SK-N-SH (cell line): Measurements from ENCODE around the gene LAMB1. TPM values are rescaled to one million over a fixed set of nuclear protein-coding genes. Genes with fewer than 3 reads are reported as not detected.

Experiments
- CTCF ChIA-PET: fragments of 300-600, 350-600 bp; formaldehyde crosslinking; extraction: SDS; loops from one replicate; lab custom pipeline; 2021; lab: Yijun Ruan, JAX
- POLR2A ChIA-PET: fragments of 350-600 bp; sonication (Branson Sonifier 250); formaldehyde crosslinking; extraction: SDS; loops from one replicate; lab custom pipeline; 2020; ENCODE audit warnings: antibody characterized with exemption, inconsistent platforms; lab: Yijun Ruan, JAX
- DNase-seq: peaks from one replicate; pipeline ENCODE4 v3.0.0; 2012
- H2AFZ ChIP-seq: fragments of 200-600 bp; sonication (generic); 2 replicates; pipeline ENCODE4 v1.8.1; 2016; ENCODE audit warnings: antibody characterized with exemption, mild to moderate bottlenecking, low read depth
- H3F3A ChIP-seq: fragments of 200-600 bp; sonication (generic); replicated peaks from 2 replicates; pipeline ENCODE3; 2016; ENCODE audit warnings: antibody characterized with exemption, mild to moderate bottlenecking; ENCODE audit not compliant: insufficient read depth
- H3K27ac ChIP-seq, 2 experiments: fragments of 200-500 bp in 1 of 2; fragments of 200-600 bp in 1 of 2; sonication (Bioruptor generic) in 1 of 2; sonication (generic), shearing (Covaris generic) in 1 of 2; 2 replicates each; pipeline versions ENCODE4 v1.5.1 to v1.6.1; 2014 to 2016; ENCODE audit warnings: low read depth in 2 of 2, inconsistent platforms in 1 of 2, low read length in 1 of 2, mild to moderate bottlenecking in 1 of 2, mixed read lengths in 1 of 2
- H3K27me3 ChIP-seq: fragments of 200-600 bp; sonication (generic), shearing (Covaris generic); 2 replicates; pipeline ENCODE4 v1.6.1; 2016; ENCODE audit warnings: mixed run types; ENCODE audit not compliant: insufficient read depth
- H3K36me3 ChIP-seq, 2 experiments: fragments of 200-500 bp in 1 of 2; fragments of 200-600 bp in 1 of 2; sonication (Bioruptor generic) in 1 of 2; sonication (generic) in 1 of 2; replicated peaks in 1 of 2; 2 replicates each; pipeline versions ENCODE3 to v1.5.1; 2014 to 2016; ENCODE audit warnings: low read length in 1 of 2, mild to moderate bottlenecking in 1 of 2; ENCODE audit not compliant: insufficient read depth in 2 of 2, control insufficient read depth in 1 of 2
- H3K4me1 ChIP-seq, 2 experiments: fragments of 200-500 bp in 1 of 2; fragments of 200-600 bp in 1 of 2; sonication (Bioruptor generic) in 1 of 2; sonication (generic), shearing (Covaris generic) in 1 of 2; 2 replicates each; pipeline versions ENCODE4 v1.5.1 to v1.6.1; 2014 to 2016; ENCODE audit warnings: low read depth in 1 of 2, low read length in 1 of 2, mixed run types in 1 of 2; ENCODE audit not compliant: insufficient read depth in 2 of 2, control insufficient read depth in 1 of 2
- H3K4me2 ChIP-seq: fragments of 200-600 bp; sonication (generic), shearing (Covaris generic); 2 replicates; pipeline ENCODE4 v1.6.1; 2017; ENCODE audit warnings: mixed run types
- H3K4me3 ChIP-seq, 2 experiments: fragments of 200-500 bp in 1 of 2; fragments of 200-600 bp in 1 of 2; sonication (Bioruptor generic) in 1 of 2; sonication (generic), shearing (Covaris generic) in 1 of 2; 2 replicates each; pipeline versions ENCODE4 v1.5.1 to v1.8.1; 2014 to 2016; ENCODE audit warnings: low read depth in 2 of 2, inconsistent platforms in 1 of 2, low read length in 1 of 2, mild to moderate bottlenecking in 1 of 2, mixed read lengths in 1 of 2, moderate library complexity in 1 of 2
- H3K79me2 ChIP-seq: fragments of 200-600 bp; sonication (generic); 2 replicates; pipeline ENCODE4 v1.8.1; 2017; ENCODE audit warnings: mild to moderate bottlenecking; ENCODE audit not compliant: insufficient read depth
- H3K9ac ChIP-seq: fragments of 200-600 bp; sonication (generic); 2 replicates; pipeline ENCODE4 v1.6.1; 2017; ENCODE audit warnings: mixed run types
- H3K9me2 ChIP-seq: fragments of 200-600 bp; sonication (generic); 2 replicates; pipeline ENCODE4 v1.6.1; 2017; ENCODE audit warnings: mixed run types
- H3K9me3 ChIP-seq: fragments of 200-600 bp; sonication (generic); 2 replicates; pipeline ENCODE4 v1.6.1; 2017; ENCODE audit warnings: mixed run types, mild to moderate bottlenecking, moderate library complexity
- H4K20me1 ChIP-seq: fragments of 200-600 bp; sonication (generic); 2 replicates; pipeline ENCODE4 v1.6.1; 2017; ENCODE audit warnings: mild to moderate bottlenecking, mixed run types; ENCODE audit not compliant: insufficient read depth
- CHD2 ChIP-seq: fragments of 150-350 bp; IDR thresholded peaks from 2 replicates; pipeline ENCODE4 v1.6.1; 2018; ENCODE audit warnings: low read length; ENCODE audit not compliant: partially characterized antibody
- ELF1 ChIP-seq: IDR thresholded peaks from 2 replicates; pipeline ENCODE4 v1.4.0; 2012
- FOSL2 ChIP-seq: IDR thresholded peaks from 2 replicates; pipeline ENCODE4 v1.4.0; 2012; ENCODE audit warnings: low read depth, mild to moderate bottlenecking, moderate library complexity, borderline replicate concordance
- FOXM1 ChIP-seq: IDR thresholded peaks from 2 replicates; pipeline ENCODE4 v1.4.0; 2012; ENCODE audit warnings: low read depth, mild to moderate bottlenecking
- GABPA ChIP-seq: IDR thresholded peaks from 2 replicates; pipeline ENCODE4 v1.4.0; 2012; ENCODE audit warnings: low read depth, mild to moderate bottlenecking
- IRF3 ChIP-seq: fragments of 150-350 bp; IDR thresholded peaks from 2 replicates; pipeline ENCODE4 v1.6.1; 2016; ENCODE audit warnings: mild to moderate bottlenecking, low read depth, low read length
- JUND ChIP-seq: IDR thresholded peaks from 2 replicates; pipeline ENCODE4 v1.4.0; 2012
- MEF2A ChIP-seq: IDR thresholded peaks from 2 replicates; pipeline ENCODE4 v1.4.0; 2012; ENCODE audit warnings: low read depth, borderline replicate concordance
- MXI1 ChIP-seq: IDR thresholded peaks from 2 replicates; pipeline ENCODE4 v1.6.1; 2012; ENCODE audit warnings: mild to moderate bottlenecking, low read depth, low read length, improper control_type of control experiment
- NFIC ChIP-seq: IDR thresholded peaks from 2 replicates; pipeline ENCODE4 v1.4.0; 2012; ENCODE audit warnings: borderline replicate concordance
- POLR2AphosphoS5 ChIP-seq: IDR thresholded peaks from 2 replicates; pipeline ENCODE4 v1.6.1; 2012; ENCODE audit warnings: low read depth, low read length
- RCOR1 ChIP-seq: fragments of 150-350 bp; IDR thresholded peaks from 2 replicates; pipeline ENCODE4 v1.6.1; 2017; ENCODE audit warnings: antibody characterized with exemption, low read length
- SMC3 ChIP-seq: IDR thresholded peaks from 2 replicates; pipeline ENCODE4 v1.6.1; 2012; ENCODE audit warnings: low read depth, low read length, improper control_type of control experiment
- TAF1 ChIP-seq: IDR thresholded peaks from 2 replicates; pipeline ENCODE4 v1.6.1; 2012; ENCODE audit warnings: low read depth, mild to moderate bottlenecking, low read length, moderate library complexity, borderline replicate concordance
- TEAD4 ChIP-seq: IDR thresholded peaks from 2 replicates; pipeline ENCODE4 v1.4.0; 2012; ENCODE audit warnings: mild to moderate bottlenecking, borderline replicate concordance; ENCODE audit not compliant: insufficient read depth
- USF1 ChIP-seq: IDR thresholded peaks from 2 replicates; pipeline ENCODE4 v1.4.0; 2012; ENCODE audit warnings: low read depth, borderline replicate concordance
- WGBS: methylation state at CpG from one replicate; pipeline ENCODE4 v1.1.6; 2017; ENCODE audit warnings: low lambda C conversion rate; 5-methylcytosine and 5-hydroxymethylcytosine counted together
- polyA plus RNA-seq, 3 experiments: library from polyadenylated mRNA; depleted of rRNA; stranded (reverse); fragments of >200 nt; gene quantifications; 2 replicates each; pipeline ENCODE4 v1.2.3, GENCODE V29; 2012

The LAMB1 gene
- polyA plus RNA-seq, 1 of the 3 experiments (the other 2 are of a cell fraction) = 435 TPM

GRCh38 chr7:107968449-107968848, 34.5 kb downstream of the LAMB1 start:
- Histone ChIP-seq H3K9ac (no peak overlapping the region), H4K20me1 (peaks cover 19% of the 10 kb centered on the region)

GRCh38 chr7:107967420-107967819, 35.5 kb downstream of the LAMB1 start:
- Histone ChIP-seq H3K4me2 (no peak overlapping the region), H3K36me3 (peaks cover 74 to 97% of the 10 kb centered on the region in 2 experiments)
- TF ChIP-seq TEAD4 (no peak), FOSL2 (no peak), JUND (no peak), TAF1 (no peak), RCOR1 (no peak), SMC3 (no peak), MXI1 (no peak), MEF2A (no peak), FOXM1 (no peak), USF1 (no peak), ELF1 (no peak), POLR2AphosphoS5 (no peak)
- TF ChIP-seq, all 33 proteins: peak for 0
- WGBS = 85% methylated on average over 4 of the region's 4 CpGs
- H3K4me1 ChIP-seq = peaks cover 9 to 10% of the 10 kb centered on the region in 2 experiments; a peak in 3 of 4 replicates
- peaks cover 19% of the 10 kb centered on the region for H4K20me1 ChIP-seq
- ChIA-PET POLR2A (no interaction called here), CTCF (interaction anchor here (1.0 to 2.8 kb wide), 2 partner anchors 49 to 179 kb away, joined by 4 to 13 read pairs; no protein-coding TSS in a partner anchor)
- peaks cover 25% of the 10 kb centered on the region for H3F3A ChIP-seq
- peaks cover 59% of the 10 kb centered on the region for H3K79me2 ChIP-seq
- H3K27me3 ChIP-seq = no peaks in the 10 kb centered on the region
- H3K4me3 ChIP-seq = no peak overlapping the region
- no peak overlapping the region for H3K9ac ChIP-seq
- peak overlapping the region; percentile 16 to 40; a peak in 2 of 4 replicates for H3K27ac ChIP-seq
- H3K9me3 ChIP-seq = no peaks in the 10 kb centered on the region
- no peak for DNase-seq
- H2AFZ ChIP-seq = no peak overlapping the region
- H3K9me2 ChIP-seq = no peaks in the 10 kb centered on the region

More at GRCh38 chr7:107968449-107968848, 34.5 kb downstream of the LAMB1 start:
- no peak overlapping the region for H2AFZ ChIP-seq
- 96% methylated on average over 3 of the region's 3 CpGs for WGBS
- H3K36me3 ChIP-seq = peaks cover 74 to 97% of the 10 kb centered on the region in 2 experiments
- H3K9me2 ChIP-seq = no peaks in the 10 kb centered on the region
- H3K4me3 ChIP-seq = no peak overlapping the region
- no peaks in the 10 kb centered on the region for H3K27me3 ChIP-seq
- DNase-seq = no peak
- peaks cover 55% of the 10 kb centered on the region for H3K79me2 ChIP-seq
- no peak overlapping the region for H3K4me2 ChIP-seq
- ChIA-PET CTCF (interaction anchor here (2.8 kb wide), 1 partner anchor 178 kb away, joined by 13 read pairs; no protein-coding TSS in a partner anchor), POLR2A (no interaction called here)
- H3K4me1 ChIP-seq = peaks cover 9 to 18% of the 10 kb centered on the region in 2 experiments
- TF ChIP-seq POLR2AphosphoS5 (no peak), RCOR1 (no peak), ELF1 (no peak), IRF3 (no peak), GABPA (no peak), NFIC (no peak), FOXM1 (no peak), MEF2A (no peak), CHD2 (no peak)
- peaks cover 35% of the 10 kb centered on the region for H3F3A ChIP-seq
- no peak overlapping the region for H3K27ac ChIP-seq
- no peaks in the 10 kb centered on the region for H3K9me3 ChIP-seq
